GM19468 (cell line): Measurements from ENCODE around the gene GPC5.
"Not testable (repeated sequence)": the region's sequence is repeated elsewhere in the genome, so short reads cannot be mapped to it uniquely, and the experiment has no call there.

Source experiments
- ATAC-seq: cut with Tn5 transposase; IDR thresholded peaks from one replicate; pipeline ENCODE4 v1.9.1; 2021; ENCODE audit warnings: mild to moderate bottlenecking, moderate library complexity, moderate number of reproducible peaks; ENCODE audit not compliant: unreplicated experiment; ENCODE audit errors: extremely low read depth

Gene GPC5

GRCh38 chr13:92734545-92734944, 1336.1 kb downstream of the GPC5 start:
- ATAC-seq, result no peak

- ATAC-seq, result no peak
These were observed 1337.5 kb downstream of the GPC5 start for GRCh38 chr13:92735909-92736308.

- no peak for ATAC-seq
These were observed 1340.9 kb downstream of the GPC5 start for GRCh38 chr13:92739306-92739818.

- ATAC-seq, result no peak
These were observed 1345.6 kb downstream of the GPC5 start for GRCh38 chr13:92743992-92744391.

GRCh38 chr13:92745258-92745657, 1346.8 kb downstream of the GPC5 start:
- no peak for ATAC-seq

GRCh38 chr13:92752705-92753104, 1354.3 kb downstream of the GPC5 start:
- not testable (repeated sequence) for ATAC-seq

- no peak for ATAC-seq
These were observed 1363.3 kb downstream of the GPC5 start for GRCh38 chr13:92761710-92762109.

- no peak for ATAC-seq
These were observed 1369.0 kb downstream of the GPC5 start for GRCh38 chr13:92767468-92767867.

GRCh38 chr13:92768602-92769001, 1370.2 kb downstream of the GPC5 start:
- no peak for ATAC-seq

- ATAC-seq, result no peak
These were observed 1370.6 kb downstream of the GPC5 start for GRCh38 chr13:92769046-92769445.

- no peak for ATAC-seq
These were observed 1377.2 kb downstream of the GPC5 start for GRCh38 chr13:92775658-92776057.

- ATAC-seq, result no peak
These were observed 1383.7 kb downstream of the GPC5 start for GRCh38 chr13:92781965-92782690.

- ATAC-seq, result no peak
These were observed 1404.4 kb downstream of the GPC5 start for GRCh38 chr13:92802776-92803175.

GRCh38 chr13:92804346-92804745, 1405.9 kb downstream of the GPC5 start:
- ATAC-seq, result no peak

- no peak for ATAC-seq
These were observed 1406.5 kb downstream of the GPC5 start for GRCh38 chr13:92804926-92805325.

- ATAC-seq, result no peak
These were observed 1407.3 kb downstream of the GPC5 start for GRCh38 chr13:92805766-92806165.

GRCh38 chr13:92806215-92806614, 1407.8 kb downstream of the GPC5 start:
- peak; percentile 43 for ATAC-seq

- no peak for ATAC-seq
These were observed 1408.9 kb downstream of the GPC5 start for GRCh38 chr13:92807353-92807752.

- no peak for ATAC-seq
These were observed 1409.5 kb downstream of the GPC5 start for GRCh38 chr13:92807966-92808365.

GRCh38 chr13:92821324-92821723, 1422.9 kb downstream of the GPC5 start:
- ATAC-seq, result no peak

- no peak for ATAC-seq
These were observed 1424.6 kb downstream of the GPC5 start for GRCh38 chr13:92823059-92823458.

GRCh38 chr13:92825938-92826596, 1427.6 kb downstream of the GPC5 start:
- no peak for ATAC-seq
